OCI-LY1 (cell line): ENCODE measurements around the gene ALS2.

Experiments used
- H2AFZ ChIP-seq: fragments of 200-600 bp; sonication (generic), shearing (Covaris generic); 2 replicates; pipeline ENCODE4 v1.6.0; 2014; ENCODE audit warnings: antibody characterized with exemption, mild to moderate bottlenecking, low read length
- H3F3A ChIP-seq: fragments of 200-600 bp; sonication (generic), shearing (Covaris generic); 2 replicates; pipeline ENCODE4 v1.6.0; 2014; ENCODE audit warnings: mild to moderate bottlenecking, antibody characterized with exemption, low read length, moderate library complexity; ENCODE audit not compliant: insufficient read depth
- H3K27ac ChIP-seq: fragments of 200-600 bp; sonication (generic); 2 replicates; pipeline ENCODE4 v1.5.1; 2014; ENCODE audit warnings: low read length, mixed run types, mild to moderate bottlenecking, low read depth; ENCODE audit not compliant: poor library complexity, severe bottlenecking
- H3K27me3 ChIP-seq: fragments of 200-600 bp; sonication (generic); 2 replicates; pipeline ENCODE4 v1.6.0; 2014; ENCODE audit warnings: antibody characterized with exemption, mild to moderate bottlenecking, low read length, moderate library complexity; ENCODE audit not compliant: insufficient read depth
- H3K36me3 ChIP-seq: fragments of 200-600 bp; sonication (generic); 2 replicates; pipeline ENCODE4 v1.6.1; 2014; ENCODE audit warnings: mild to moderate bottlenecking, antibody characterized with exemption, low read length, moderate library complexity, mixed read lengths; ENCODE audit not compliant: insufficient read depth
- H3K4me1 ChIP-seq: fragments of 200-600 bp; sonication (generic); 2 replicates; pipeline ENCODE4 v1.5.1; 2014; ENCODE audit warnings: mild to moderate bottlenecking, low read length, moderate library complexity; ENCODE audit not compliant: insufficient read depth, severe bottlenecking
- H3K4me2 ChIP-seq: fragments of 200-600 bp; sonication (generic), shearing (Covaris generic); 2 replicates; pipeline ENCODE4 v1.6.1; 2014; ENCODE audit warnings: low read length
- H3K4me3 ChIP-seq: fragments of 200-600 bp; sonication (generic); 2 replicates; pipeline ENCODE4 v1.5.1; 2014; ENCODE audit warnings: low read length, low read depth, mild to moderate bottlenecking, mixed read lengths; ENCODE audit not compliant: poor library complexity, severe bottlenecking
- H3K79me2 ChIP-seq: fragments of 200-600 bp; shearing (Covaris generic); 2 replicates; pipeline ENCODE4 v1.6.1; 2016; ENCODE audit warnings: mixed run types, low read length, mixed read lengths; ENCODE audit not compliant: insufficient read depth
- H3K9ac ChIP-seq: fragments of 200-600 bp; sonication (generic), shearing (Covaris generic); 2 replicates; pipeline ENCODE4 v1.6.1; 2014; ENCODE audit warnings: mild to moderate bottlenecking, low read length, mixed read lengths
- H3K9me2 ChIP-seq: fragments of 200-600 bp; sonication (generic), shearing (Covaris generic); 2 replicates; pipeline ENCODE4 v1.6.1; 2014; ENCODE audit warnings: low read depth, mild to moderate bottlenecking, low read length, mixed read lengths
- H3K9me3 ChIP-seq: fragments of 200-600 bp; shearing (Covaris generic); 2 replicates; pipeline ENCODE4 v1.6.1; 2014; ENCODE audit warnings: low read length, mixed read lengths
- H4K20me1 ChIP-seq: fragments of 200-600 bp; sonication (generic), shearing (Covaris generic); 2 replicates; pipeline ENCODE4 v1.6.0; 2016; ENCODE audit warnings: mild to moderate bottlenecking, low read length; ENCODE audit not compliant: insufficient read depth
- CTCF ChIP-seq: fragments of 200-600 bp; sonication (generic), shearing (Covaris generic); IDR thresholded peaks from 2 replicates; pipeline ENCODE4 v1.5.1; 2017; ENCODE audit warnings: mild to moderate bottlenecking, antibody characterized with exemption, low read length, moderate library complexity, mixed read lengths
- EZH2 ChIP-seq: fragments of 200-600 bp; sonication (generic), shearing (Covaris generic); IDR thresholded peaks from 2 replicates; pipeline ENCODE4 v1.8.0; 2017; ENCODE audit warnings: borderline replicate concordance, mixed run types, mild to moderate bottlenecking, antibody characterized with exemption, low read length, moderate library complexity, mixed read lengths

ALS2 gene

DNA sequence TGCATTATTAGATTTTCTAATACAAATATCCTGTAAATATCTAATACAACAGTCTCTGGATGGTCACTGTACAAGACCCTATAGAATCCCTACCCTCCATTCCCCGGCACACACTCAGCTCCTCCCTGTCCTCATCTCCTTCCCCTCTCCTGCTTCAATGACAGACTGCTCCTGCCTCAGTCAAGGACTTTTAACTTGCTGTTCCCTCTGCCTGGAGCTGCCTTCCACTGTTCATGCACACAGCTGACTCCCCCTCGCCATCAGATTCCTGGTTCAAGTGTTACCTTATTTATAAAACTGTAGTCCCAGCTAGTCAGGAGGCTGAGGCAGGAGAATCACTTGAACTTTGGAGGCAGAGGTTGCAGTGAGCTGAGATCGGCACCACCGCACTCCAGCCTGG, 28.9 kb upstream of the ALS2 start:
- Histone ChIP-seq H3K9me3 (no peaks in the 10 kb centered on the region), H3K79me2 (no peaks in the 10 kb centered on the region), H3K27ac (no peak overlapping the region), H4K20me1 (no peaks in the 10 kb centered on the region), H3K4me1 (no peaks in the 10 kb centered on the region), H3K9ac (no peak overlapping the region), H3K4me2 (no peak overlapping the region), H3F3A (no peaks in the 10 kb centered on the region), H3K27me3 (no peaks in the 10 kb centered on the region), H3K9me2 (no peaks in the 10 kb centered on the region), H2AFZ (no peak overlapping the region), H3K4me3 (no peak overlapping the region), H3K36me3 (no peaks in the 10 kb centered on the region)
- no peak for TF ChIP-seq EZH2
- no peak for TF ChIP-seq CTCF

- Histone ChIP-seq H3K4me3 (no peak overlapping the region), H4K20me1 (no peaks in the 10 kb centered on the region), H3F3A (no peaks in the 10 kb centered on the region), H3K79me2 (no peaks in the 10 kb centered on the region), H3K36me3 (no peaks in the 10 kb centered on the region), H3K27me3 (no peaks in the 10 kb centered on the region; the same call in 1 of the 2 replicates), H3K9me3 (no peaks in the 10 kb centered on the region), H3K4me2 (no peak overlapping the region), H3K9ac (no peak overlapping the region), H2AFZ (no peak overlapping the region), H3K27ac (no peak overlapping the region), H3K4me1 (no peaks in the 10 kb centered on the region), H3K9me2 (no peaks in the 10 kb centered on the region)
- TF ChIP-seq EZH2 = no peak
- no peak for TF ChIP-seq CTCF
Measured at GRCh38 chr2:201808027-201808426, 27.3 kb upstream of the ALS2 start.

GRCh38 chr2:201807452-201807999, 26.8 kb upstream of the ALS2 start:
- H3K27ac ChIP-seq = no peak overlapping the region
- no peak overlapping the region for H2AFZ ChIP-seq
- TF ChIP-seq EZH2 = no peak
- TF ChIP-seq CTCF = no peak
- no peaks in the 10 kb centered on the region for H3K9me3 ChIP-seq
- no peak overlapping the region for H3K9ac ChIP-seq
- H3K4me3 ChIP-seq = no peak overlapping the region
- no peaks in the 10 kb centered on the region; the same call in 1 of the 2 replicates for H3K27me3 ChIP-seq
- no peaks in the 10 kb centered on the region for H3K4me1 ChIP-seq
- H3K4me2 ChIP-seq = no peak overlapping the region
- H3K79me2 ChIP-seq = no peaks in the 10 kb centered on the region
- H3F3A ChIP-seq = no peaks in the 10 kb centered on the region
- no peaks in the 10 kb centered on the region for H3K9me2 ChIP-seq
- no peaks in the 10 kb centered on the region for H4K20me1 ChIP-seq
- H3K36me3 ChIP-seq = no peaks in the 10 kb centered on the region
